HG03342 (cell line): Measurements from ENCODE around the gene KIF17.

Source experiments
- ATAC-seq: cut with Tn5 transposase; IDR thresholded peaks from one replicate; pipeline ENCODE4 v1.9.1; 2021; ENCODE audit warnings: mild to moderate bottlenecking, moderate library complexity; ENCODE audit not compliant: unreplicated experiment

Gene KIF17

DNA sequence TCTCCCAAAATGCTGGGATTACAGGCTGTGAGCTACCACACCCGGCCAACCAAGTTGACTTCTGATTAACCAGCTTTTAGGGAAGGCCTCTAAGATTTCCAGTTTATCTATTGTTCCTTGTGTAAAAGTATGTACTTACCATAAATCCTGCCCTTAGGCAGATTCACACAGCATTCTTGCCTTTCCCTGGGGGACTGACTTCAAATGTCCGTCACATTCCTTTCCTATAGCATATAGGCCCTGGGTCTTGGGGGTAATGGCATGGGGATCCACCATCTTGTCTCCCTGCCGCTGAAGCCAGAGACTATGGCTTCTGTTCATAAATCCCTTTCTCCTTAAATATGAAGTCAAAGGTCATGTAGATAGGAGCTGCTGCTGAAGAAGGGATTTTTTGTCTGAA lies 85.4 kb downstream of the KIF17 start:
- ATAC-seq = no peak

DNA sequence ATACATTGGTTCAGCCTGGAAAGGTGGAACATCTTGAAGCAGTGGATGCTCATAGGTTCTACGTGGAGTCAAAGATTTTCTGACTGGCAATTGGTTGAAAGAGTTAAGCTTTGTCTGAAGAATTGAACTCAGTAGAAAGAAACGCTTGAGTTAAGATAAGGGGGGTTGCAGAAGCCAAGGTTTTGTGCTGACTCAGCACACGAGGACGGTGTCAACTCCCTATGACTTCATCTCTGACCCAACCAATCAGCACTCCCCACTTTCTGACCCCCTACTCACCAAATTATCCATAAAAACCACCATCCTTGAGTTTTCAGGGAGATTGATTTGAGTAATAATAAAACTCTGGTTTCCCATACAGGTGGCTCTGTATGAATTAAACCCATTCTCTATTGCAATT lies 87.1 kb downstream of the KIF17 start:
- no peak for ATAC-seq

DNA sequence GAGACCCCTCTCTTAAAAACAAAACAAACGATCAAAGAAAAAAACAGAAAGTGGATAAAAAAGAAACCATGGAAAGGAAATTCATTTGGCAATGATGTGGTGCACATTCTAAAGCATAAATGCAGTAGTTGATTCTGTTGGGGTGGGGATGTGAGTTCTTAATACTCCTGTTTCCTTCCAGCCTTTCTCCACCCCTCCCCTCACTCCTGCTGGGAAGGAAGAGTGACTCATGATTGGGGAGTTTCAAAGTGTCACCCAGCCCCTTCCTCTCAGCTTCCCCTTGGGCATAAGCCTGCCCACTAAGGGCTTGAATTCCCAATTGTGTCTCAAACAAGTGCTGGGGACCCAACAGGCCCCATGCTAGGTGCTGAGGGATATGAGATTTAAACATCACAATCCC lies 91.3 kb downstream of the KIF17 start:
- ATAC-seq = no peak

DNA sequence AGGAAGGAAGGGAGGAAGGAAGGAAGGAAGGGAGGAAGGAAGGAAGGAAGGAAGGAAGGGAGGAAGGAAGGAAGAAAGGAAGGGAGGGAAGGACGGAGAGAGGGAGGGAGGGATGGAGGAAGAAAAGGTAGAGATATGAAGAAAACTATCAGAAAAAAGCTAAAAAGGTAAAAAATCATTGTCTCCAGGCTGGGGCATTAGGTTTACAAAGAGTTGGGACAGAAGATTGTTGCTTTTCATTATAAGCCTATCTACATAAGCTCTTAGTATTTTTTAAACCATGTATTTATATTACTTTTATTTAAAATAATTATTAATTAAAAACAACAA lies 91.7 kb downstream of the KIF17 start:
- ATAC-seq = no peak

DNA sequence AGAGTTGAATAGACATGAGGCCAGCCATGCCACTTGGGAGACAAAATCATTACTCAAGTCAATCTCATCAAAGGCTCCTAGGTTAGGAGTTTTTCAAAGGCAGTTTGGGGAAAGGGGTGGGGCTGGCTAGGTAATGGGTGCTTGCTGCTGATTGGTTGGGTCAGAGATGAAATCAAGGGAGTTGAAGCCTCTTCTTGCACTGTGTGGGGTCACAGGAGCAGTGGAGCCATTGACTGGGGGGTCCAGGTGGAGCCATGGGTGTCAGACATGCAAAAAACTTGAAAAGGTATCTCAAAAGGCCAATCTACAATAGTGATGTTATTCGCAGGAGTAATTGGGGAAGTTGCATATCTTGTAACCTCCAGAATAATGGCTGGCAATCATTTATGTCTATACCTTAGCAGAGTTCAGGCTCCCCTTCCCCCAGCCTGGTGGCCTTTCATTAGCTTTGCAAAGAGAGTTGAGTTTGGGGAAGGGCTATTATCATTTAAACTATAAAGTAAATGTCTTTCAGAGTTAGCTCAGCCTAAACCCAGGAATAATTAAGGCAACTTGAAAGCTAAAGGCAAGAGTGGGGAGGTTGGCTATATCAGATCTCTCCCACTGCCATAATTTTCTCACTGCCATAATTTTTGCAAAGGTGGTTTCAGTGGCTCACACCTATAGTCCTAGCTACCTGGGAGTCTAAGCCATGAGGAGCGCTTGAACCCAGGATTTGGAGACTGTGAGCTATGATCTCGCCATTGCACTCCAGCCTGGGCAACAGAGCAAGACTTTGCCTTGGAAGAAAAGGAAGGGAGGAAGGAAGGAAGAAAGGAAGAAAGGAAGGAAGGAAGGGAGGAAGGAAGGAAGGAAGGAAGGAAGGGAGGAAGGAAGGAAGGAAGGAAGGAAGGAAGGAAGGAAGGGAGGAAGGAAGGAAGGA lies 92.4 kb downstream of the KIF17 start:
- ATAC-seq = no peak

DNA sequence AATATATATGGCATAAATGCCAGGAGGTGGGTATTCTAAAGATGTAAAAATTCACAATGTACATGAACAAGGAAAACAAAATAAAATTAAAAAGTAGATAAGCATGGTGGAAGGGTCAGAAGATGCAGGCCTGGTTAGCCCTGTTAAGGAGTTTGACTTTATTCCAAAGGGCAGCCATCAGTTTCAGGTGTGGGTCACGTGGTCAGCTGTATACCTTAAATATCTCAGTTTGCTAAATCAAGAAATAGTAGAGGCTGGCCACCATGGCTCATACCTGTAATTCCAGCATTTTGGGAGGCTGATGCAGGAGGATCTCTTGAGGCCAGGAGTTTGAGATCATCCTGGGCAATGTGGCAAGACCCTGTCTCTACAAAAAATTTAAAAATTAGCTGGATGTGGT lies 93.1 kb downstream of the KIF17 start:
- ATAC-seq = no peak

DNA sequence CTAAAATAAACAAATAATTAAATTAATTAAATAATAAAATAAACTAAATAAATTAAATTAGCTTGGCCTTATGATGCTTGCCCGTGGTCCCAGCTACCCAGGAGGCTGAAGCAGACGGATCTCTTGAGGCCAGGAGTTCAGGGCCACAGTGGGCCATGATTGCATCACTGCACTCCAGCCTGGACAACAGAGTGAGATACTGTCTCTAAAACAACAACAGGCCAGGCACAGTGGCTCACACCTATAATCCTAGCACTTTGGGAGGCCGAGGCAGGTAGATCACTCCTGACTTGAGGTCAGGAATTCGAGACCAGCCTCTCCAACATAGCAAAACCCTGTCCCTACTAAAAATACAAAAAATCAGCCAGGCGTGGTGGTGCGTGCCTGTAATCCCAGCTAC lies 96.8 kb downstream of the KIF17 start:
- no peak for ATAC-seq

DNA sequence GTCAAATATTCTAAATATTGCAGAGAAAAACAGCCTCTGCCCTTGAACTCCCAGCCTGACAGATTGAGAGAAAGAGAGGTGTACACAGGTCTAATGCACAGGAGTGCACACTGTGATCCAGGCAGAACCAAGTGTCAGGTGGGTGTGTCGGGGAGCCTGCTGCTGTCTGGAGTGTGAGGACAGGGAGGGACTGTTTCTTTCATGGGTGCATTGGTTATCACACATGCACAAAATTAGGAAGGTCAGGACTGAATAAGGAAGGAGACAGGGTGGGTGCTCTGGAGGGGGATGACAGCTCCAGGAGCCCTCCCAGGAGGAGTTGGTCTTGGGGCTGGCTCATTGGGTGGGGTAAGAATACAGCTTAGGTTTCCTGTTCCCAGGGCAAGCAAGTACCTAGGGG lies 97.8 kb downstream of the KIF17 start:
- ATAC-seq = no peak

DNA sequence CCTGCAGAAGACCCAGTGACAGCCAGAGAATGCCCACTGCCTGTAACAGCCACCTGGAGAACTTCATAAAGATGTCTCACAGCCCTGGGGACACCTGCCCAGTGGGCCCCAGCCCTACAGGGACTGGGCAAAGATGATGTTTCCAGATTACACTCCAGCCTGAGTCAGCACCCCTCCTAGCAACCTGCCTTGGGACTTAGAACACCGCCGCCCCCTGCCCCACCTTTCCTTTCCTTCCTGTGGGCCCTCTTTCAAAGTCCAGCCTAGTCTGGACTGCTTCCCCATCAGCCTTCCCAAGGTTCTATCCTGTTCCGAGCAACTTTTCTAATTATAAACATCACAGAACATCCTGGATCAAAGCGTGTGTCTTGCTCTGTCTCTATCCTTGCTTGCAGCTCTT lies 99.3 kb downstream of the KIF17 start:
- ATAC-seq = no peak

DNA sequence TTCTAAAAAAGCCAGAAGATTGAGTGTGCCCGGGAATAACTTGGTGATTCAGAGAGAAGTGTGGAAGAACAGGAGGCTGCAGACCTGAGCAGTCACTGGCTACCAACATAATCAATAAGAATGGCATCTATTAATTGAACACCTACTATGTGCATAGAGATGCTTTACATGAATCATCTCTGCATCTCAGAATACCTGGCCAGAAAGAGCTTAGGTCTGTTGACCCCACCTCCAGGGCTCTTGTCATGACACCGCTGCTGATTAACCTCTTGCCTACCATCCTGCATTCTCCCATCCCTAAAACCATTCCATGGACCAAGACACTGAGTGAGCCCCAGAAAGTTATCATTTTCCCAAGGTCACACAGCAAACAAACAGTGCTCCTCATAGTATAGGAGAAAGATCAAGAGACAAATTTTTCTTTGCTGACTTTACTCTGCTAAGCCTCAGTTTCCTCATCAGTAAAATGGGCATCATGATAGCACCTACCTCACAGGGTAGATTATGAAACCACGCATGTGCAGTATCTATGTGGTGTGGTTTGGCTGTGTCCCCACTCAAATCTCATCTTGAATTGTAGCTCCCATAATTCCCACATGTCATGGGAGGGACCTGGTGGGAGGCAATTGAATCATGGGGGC lies 100.8 kb downstream of the KIF17 start:
- ATAC-seq = no peak

DNA sequence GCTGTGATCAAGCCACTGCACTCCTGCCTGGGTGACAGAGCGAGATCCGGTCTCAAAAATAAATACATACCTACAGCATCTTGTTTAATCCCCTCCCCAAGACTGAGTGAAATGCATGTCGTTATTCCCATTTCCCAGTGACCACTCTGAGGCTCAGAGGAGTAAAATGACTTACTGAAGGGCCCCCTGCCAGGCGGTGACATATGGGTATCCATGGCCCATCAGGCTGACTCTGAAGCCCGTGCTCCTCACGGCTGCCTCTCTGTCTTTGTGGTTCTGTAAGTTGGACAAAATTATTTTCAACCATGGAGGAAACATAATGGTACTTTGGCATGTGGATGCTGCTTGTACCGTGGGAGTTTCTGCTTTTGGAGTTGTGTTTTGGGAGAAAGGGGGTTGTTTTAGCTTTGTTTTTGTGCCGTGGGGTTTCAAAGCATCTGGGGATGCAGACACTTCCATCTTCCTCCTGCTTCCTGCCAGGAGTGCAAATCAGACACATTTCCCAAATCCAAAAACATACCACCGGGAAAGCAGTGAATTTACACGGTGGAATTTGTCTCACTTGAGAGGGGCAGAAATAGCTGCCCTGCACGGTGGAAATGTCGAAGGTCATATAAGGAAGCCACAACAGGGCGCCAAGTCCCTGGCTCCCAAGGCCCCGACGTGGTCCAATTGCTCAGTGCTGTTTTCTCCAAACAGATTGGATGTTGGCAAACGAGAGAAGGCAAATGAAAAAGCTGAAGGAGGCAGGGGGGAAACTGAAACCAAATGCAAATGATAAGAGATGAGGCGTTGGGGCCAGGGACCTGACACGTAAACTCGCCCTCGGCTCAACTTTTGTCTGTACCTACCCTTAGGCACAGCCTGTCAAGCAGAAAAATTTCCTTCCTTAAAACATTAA lies 101.6 kb downstream of the KIF17 start:
- no peak for ATAC-seq

DNA sequence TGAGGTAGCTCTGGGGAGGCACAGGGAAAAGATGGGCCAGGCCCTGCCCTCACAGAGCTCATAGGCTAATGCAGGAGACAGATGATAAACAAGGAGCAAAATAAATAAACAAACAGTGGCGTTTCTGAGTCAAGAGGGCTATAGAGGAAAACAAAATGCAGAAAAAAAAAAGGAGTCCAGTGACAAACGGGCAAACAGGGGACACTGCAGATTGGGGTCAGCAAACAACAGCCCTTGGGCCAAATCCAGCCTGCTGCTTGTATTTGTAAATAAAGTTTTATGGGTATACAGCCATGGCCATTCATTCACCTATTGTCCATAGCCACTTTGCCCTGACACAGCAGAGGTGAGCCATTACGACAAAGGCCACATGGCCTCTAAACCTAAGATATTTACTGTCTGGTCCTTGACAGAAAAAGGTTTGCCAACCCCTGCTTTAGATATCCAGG lies 103.7 kb downstream of the KIF17 start:
- ATAC-seq = no peak
